GM21723 (cell line): ENCODE measurements around the gene ACAD9.
"Not testable (repeated sequence)": the region's sequence is repeated elsewhere in the genome, so short reads cannot be mapped to it uniquely, and the experiment has no call there.

Experiments used
- ATAC-seq: cut with Tn5 transposase; IDR thresholded peaks from one replicate; pipeline ENCODE4 v1.9.1; 2021; ENCODE audit warnings: mild to moderate bottlenecking, moderate library complexity; ENCODE audit not compliant: unreplicated experiment

Gene ACAD9

DNA sequence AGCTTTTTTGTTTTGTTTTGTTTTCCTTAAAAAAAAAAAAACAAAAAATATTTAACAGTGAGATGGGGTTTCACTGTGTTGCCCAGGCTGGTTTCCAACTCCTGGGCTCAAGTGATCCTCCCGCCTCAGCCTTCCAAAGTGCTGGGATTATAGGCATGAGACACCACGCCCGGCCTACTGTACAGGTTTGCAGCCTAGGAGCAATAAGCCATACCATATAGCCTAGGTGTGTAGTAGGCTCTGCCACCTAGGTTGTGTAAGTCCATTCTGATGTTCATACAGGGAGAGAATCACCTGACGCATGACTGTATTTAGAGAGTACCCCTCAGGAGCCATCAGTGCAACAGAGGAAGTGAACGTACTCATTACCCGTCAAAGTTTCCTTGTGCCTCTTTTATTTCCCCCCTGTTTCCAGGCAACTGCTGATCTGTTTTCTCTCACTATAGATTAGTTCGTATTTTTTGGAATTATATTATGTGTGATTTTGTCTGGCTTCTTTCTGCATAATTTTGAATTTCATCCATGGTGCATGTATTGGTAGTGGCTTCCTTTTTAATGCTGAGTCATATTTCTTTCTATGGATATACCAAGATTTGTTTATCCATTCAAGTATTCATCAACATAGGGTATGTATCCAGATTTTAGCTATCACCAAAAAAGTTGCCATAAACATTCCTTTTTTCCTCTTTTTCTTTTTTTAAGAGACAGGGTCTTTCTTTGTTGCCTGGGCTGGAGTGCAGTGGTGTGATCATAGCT, 9.9 kb downstream of the ACAD9 start:
- ATAC-seq: no peak

DNA sequence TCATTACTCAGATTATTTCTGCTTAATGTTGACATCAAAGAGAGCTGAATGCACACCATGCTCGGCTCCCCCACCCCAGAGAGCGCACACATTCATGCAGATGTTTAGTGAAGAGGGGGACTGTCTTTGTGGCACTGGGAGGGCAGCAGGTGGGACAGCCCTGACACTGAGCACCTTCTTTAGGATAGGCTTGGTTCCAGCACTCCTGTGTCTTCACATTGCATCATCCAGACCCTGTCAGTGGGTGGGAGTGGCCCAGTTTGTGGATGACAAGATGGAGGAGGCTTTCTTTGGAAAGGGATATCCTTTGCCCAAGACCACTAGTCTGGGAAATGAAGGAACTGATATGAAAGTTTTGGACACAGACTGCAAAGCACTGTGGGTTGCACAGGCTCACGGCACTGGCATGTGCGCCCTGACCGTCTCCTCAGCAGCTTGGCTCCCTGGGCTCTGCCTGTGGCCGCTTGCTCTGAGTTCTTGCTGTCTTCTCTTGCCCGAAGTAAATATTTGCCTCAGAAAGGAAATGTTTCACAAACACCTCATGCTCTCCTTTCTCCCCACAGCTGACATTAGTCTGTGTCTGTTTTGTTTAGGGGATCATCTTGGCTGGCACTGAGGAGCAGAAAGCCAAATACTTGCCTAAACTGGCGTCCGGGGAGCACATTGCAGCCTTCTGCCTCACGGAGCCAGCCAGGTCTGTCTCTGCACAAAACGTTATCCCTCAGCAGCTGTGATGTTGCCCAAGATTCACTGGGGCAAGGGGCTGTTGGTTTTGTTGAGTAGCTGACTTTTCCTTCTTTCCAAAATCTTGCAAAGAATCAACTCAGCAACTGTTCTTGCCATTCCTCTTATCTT, 16.6 kb downstream of the ACAD9 start:
- ATAC-seq: no peak

DNA sequence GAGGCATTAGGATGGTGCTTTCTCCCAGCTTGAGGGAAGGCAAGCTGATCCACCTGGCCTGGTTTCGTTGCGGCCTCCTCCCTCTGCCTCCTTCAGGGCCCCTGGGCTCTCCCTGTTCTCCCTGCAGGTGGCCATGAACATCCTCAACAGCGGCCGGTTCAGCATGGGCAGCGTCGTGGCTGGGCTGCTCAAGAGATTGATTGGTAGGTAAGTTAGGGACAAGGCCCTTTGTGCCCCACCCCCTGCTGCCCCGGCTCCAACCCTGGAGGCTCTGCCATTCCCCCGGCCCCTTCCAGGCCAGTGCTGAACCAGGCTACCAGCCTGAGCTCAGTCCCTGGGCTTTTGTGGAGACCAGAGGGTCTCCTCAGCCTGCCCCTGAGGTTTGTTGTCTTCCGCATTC, 23.0 kb downstream of the ACAD9 start:
- ATAC-seq: no peak

DNA sequence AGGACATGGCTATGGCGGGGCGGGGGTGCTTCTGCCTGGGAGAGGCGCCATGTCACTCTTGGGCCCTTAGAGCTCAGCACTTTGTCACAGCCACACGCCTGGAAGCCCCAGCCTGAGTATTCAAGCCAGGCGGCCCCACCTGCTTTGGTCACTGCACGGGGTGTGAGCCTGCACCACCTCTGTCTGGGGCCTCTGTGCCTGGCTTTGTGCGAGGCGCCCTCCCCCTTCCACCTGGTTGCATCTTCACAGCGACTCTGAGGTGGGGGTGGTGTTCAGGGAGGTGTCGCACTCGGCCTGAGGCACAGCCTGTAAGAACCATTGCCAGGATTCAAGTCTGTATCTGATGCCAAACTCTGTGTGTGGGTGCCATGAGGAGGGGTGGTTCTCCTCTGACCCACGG, 24.1 kb downstream of the ACAD9 start:
- ATAC-seq: no peak

DNA sequence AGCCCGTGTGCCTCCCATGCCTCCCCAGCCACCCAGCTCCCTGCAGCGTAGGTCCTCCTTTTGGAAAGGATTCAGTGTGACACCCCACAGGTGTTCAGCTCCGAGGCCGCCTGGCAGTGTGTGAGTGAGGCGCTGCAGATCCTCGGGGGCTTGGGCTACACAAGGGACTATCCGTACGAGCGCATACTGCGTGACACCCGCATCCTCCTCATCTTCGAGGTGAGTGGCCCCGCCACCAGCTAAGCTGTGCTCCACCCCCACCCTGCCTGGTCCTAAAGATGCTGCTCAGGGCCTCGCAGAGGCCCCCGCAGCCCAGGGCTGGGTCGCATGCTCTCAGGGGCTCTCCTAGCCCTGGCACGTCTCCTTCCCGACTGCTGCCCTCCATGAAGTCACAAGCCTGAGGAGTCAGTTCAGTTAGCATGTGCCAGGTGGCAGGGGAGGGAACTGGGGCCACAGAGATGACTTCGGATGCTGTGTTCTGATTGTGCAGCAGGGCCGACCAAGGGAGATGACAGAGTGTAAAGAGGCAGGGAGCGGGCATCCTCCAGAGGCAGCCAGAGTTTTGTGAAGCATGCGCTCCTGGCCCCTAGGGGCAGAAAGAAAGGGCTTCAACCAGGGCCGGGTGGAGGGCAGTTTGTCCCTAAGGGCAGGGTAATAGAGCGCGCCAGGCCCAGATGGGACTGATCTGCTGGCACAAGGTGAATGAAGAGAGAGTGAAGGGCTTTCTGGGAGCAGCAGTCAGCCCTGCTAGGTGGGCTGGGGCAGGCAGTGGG, 26.8 kb downstream of the ACAD9 start:
- no peak for ATAC-seq

DNA sequence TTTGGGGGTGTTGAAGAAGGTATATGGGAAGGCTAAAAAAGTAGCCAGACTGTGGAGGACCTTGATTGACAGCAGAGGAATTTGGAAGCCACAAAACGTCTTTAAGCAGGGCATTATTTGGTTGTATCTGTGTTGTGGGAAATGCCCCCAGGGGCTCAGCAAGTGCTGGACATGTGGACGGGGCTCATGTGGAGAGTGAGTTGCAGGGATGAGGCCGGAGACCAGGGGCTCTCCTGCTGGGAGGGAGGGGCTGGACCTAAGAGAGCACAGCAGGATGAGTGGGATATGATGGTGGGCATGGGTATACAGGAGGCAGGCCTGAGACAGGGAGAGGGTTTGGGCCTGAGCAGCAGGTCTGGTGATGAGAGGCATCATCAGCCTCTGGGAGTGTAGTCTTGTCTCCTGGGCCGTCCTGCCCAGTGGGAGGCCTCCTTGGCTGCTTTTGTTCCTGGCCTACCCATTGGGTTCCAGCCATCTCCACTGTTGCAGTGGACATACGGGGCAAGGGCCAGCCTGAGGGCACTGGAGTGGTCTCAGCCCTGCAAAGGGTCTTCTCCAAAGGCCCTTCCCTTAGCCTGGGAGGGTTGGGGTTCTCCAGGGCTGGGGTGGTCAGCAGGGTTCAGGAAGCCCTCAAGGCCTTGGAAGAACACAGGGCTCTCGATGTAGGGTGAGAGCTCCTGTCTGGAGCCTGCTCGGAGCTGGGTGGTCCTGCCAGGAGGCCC, 27.5 kb downstream of the ACAD9 start:
- ATAC-seq: no peak

DNA sequence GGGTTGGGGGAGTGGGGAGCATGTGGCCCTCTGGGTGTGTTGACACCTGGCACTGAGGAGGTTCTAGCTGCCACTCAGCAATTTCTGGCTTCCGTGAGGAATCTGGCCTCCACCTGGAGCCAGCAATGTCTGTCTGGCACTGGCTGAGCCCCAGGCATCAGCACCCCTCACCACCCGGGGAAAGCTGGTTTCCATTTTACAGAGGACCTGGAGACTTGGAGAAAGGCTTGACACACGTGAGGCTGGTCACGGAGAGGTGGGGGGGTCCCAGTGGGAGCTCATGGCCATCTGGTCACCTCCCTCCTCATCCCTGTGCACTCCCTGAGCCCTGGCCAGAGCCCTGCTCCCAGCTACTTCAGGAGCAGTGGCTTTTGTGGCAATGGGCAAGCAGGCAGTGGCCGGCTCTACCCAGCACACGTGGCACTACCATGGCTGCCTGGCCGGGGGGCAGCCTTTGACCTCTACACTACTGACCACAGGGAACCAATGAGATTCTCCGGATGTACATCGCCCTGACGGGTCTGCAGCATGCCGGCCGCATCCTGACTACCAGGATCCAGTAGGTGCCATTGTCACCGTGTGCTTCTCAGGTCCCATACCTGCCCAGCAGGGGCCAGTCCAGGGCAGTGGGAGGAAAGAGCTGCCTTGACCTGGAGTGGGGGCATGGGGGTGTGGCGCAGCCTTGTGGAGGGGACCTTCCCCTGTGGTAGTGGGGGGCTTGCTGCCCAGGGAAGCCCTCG, 28.5 kb downstream of the ACAD9 start:
- ATAC-seq: no peak

DNA sequence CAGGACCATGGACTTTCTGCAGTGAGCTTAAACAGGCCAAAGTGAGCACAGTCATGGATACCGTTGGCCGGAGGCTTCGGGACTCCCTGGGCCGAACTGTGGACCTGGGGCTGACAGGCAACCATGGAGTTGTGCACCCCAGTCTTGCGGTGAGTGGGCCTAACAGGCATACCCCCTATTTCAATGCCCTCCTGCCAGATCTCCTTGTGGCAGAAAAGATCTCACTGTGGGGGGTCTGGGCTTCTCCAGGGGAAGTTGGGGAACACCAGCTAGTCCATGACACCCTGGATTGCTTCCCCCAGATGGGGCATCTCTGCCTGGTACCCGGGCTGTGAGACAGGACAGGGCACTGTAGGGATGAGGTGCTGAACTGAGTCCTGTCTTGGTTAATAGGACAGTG, 29.5 kb downstream of the ACAD9 start:
- ATAC-seq: no peak

DNA sequence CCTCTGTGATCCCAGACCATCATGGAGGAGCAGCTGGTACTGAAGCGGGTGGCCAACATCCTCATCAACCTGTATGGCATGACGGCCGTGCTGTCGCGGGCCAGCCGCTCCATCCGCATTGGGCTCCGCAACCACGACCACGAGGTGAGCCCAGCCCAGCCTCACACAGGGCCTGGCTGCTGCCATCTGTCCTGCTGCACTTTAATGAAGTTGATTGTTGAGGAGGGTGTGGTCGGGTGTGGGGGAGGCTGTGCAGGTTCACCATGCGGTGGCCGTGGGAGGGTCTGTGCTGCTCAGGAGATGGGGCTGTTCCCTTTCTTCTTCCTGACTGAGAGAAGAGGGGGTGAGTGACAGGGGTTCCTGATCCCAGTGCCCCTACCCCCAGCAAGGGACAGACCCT, 30.6 kb downstream of the ACAD9 start:
- ATAC-seq: no peak

DNA sequence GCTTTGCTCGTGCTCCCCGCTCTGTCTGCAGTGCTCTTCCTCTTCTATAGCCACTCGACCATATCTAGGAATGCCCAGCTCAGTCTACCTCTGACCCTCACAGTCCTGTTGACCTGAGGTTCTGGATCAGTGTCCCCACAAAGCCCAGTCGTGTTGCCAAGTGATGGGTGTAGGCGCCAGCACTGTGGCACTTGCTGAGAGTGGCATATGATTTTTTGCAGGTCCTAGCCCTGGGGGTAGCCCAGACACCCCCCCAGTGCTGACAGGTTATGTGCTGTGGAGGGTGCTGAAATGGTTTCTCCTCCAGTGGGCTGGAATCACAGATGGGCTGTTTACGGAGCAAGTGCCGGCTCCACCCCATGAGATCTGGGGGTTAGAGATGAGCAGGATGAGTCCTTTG, 32.5 kb downstream of the ACAD9 start:
- no peak for ATAC-seq

DNA sequence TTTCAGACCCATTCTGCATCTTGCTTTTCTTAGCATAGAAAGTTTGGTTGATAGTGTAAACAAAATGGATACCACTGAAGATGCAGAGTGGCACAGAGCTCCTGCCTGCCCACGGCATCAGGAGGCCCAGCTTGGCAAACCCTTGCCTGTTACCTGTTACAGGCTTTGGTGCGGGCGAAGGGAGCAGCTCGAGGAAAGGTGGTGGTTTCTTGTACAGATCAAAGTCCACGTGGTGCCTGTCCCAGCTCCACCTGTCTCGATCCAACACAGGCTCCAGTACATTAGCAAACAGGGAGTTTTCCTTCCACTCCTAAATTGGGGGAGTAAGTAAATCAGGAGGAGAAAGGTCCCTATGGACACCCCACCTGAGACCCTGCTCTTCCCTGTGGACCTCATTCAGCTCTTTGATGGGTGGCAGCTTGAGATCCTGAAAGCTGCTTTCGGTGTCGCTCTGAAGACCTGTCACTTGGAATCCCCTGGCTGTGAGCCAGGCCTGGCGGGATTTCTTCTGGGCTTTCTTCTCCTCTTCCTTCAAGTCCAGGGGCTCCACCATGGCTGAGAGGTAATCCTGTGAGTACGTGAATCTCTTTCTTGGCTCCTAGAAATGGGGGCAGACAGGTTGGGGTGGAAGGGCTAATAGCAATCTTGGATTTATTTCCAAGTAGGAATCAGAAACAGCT, 35.7 kb downstream of the ACAD9 start:
- ATAC-seq: no peak

DNA sequence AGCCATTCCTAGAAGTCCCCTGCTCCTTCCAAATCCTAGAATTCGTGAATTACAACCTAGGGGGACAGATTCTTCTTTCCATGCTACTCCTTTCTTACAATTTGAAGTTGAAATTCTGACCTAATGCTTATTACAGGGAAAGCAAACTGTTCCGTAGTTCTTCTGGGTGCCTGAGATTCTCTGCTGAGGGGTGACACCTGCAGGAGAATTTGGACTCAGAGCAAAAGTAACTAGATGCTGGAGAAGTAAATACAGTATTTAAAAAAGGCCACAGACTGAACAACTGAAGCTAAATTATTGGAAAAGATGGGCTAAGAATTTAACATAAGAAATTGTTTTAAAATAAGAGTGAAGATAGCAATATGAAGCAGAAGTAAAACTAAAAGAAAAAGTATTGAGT, 37.9 kb downstream of the ACAD9 start:
- ATAC-seq: no peak

DNA sequence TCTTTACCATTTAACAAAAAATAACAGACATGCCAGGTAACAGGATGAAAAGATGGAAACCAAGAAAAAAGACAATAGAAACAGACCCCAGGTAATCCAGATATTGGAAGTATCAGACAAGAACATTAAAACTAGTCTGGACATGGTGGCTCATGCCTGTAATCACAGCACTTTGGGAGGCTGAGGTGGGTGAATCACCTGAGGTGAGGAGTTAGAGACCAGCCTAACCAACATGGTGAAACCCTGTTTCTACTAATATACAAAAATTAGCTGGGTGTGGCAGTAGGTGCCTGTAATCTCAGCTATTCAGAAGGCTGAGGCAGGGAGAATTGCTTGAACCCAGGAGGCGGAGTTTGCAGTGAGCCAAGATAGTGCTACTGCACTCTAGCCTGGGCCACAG, 40.6 kb downstream of the ACAD9 start:
- no peak for ATAC-seq

DNA sequence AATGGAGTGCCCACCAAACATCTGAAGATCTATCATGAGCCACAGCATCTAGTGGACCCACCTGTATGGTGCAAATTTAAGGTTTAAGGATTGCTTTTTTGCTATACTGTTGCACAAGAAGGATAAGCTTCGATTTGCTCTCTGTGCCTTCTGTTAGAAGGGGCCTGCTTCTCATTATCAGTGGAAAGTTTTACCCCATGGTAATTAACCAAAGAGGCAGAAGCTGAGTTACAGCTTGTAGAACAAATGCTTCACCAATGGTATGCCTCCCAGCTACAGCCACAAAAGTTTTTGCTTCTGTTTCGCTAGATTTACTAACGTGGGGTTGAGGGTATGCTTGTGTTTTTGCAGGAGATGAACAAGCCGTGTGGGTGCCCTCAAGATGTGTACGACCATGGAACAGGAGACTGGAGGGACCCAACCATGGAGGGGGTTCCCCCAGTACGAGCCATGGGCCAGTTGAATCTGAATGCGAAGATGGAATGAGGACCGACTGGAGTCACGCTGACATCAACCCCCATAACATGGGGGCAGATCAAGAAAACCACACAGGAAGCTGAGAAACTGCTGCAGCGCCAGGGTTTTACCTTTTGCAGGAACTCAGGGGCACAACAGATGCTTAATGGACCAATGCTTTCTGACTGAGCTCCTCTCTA, 43.5 kb downstream of the ACAD9 start:
- no peak for ATAC-seq

DNA sequence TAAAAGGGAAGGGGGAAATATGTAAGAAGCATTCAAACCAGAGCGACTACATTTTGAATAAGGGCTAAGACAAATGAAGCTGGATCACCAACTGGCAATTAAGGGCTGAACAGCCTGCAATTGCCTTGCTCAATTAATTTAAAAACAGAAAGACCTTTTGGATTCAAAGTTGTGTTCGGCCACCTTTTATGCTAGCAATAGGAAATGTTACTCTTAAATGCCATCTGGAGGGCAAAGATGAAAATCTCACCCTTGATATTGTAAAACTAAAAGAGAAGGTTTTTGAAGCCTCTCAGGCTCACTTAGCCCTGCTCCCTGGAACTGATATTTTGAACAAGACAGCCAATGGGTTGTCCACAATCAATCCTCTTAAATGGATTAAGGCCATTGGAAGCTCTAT, 44.2 kb downstream of the ACAD9 start:
- ATAC-seq: no peak

DNA sequence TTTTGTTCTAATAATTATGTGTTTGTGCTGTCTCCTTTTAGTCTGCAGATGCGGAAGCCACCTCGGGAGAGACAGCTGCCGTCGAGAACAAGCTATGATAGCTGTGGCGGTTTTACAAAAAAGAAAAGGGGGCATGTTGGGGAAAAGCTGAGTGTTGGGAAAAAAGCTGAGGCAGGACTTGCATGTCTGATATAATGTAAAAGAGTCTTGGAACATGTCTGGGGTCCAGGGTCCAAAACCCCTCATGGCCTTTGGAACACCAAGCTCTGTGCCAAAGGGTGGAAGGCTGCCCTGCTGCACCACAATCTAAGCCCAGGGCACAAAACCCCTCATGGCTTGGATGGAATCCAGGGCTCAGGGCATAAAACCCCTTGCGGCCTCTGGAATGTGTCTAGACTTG, 44.6 kb downstream of the ACAD9 start:
- ATAC-seq: not testable (repeated sequence)

DNA sequence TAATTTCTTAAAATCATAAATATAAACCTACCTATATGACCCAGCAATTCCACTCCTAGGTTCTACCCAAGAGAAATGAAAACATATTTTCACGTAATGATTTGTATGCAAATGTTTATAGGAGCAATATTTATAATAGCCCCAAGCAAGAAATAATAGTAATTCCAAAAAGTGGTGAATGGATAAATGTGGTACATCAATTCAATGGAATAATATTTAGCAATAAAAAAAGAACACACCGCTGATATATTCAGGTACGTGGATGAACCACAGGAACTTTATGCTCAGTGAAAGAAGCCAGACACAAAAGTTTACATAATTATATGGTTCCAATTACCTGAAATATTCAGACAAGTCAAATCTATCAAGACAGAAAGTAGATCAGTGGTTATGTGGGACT, 49.9 kb downstream of the ACAD9 start:
- ATAC-seq: no peak

DNA sequence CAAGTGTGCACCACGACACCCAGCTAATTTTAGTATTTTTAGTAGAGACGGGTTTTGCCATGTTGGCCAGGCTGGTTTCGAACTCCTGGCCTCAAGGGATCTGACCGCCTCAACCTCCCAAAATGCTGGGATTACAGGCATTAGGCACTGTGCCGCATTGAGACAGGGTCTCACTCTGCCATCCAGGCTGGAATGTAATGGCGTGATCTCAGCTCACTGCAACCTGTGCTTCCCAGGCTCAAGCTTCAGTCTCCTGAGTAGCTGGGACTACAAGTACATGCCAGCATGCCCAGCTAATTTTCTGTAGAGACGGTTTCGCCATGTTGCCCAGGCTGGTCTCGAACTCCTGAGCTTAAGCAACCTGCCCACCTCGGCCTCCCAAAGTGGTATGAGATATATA, 51.6 kb downstream of the ACAD9 start:
- ATAC-seq: no peak

DNA sequence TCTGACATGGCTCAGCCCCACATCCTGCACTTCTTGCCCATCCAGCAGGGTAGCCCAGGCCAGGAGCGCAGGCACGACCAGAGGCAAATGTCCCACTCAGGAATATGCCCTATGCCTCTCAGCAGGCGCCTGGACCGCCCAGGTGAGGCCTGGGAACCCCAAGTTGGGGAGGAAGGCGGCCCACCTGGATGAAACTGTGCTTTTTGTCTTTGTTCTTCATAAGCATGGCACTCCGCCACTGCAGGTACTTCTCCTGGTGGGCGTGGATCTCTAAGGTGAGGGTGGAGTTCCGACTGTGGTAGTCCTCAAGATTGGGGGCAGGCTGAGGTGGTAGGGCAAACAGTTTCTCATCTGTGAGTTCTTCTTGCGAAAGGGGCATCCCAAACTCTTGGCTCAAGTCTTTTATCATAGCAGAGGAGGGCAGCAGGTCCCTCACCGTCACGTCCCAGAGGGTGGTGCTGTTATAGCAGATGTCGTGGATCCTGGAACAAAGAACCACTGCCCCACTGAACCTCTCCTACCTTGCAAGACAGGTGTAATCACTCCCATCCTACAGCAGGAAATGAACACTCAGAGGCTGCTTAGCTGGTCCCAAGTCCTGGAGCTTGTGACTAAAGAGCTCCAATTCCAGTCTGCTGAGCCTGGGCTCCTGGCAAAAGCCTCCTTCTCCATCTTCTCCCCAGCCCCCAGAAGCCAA, 53.2 kb downstream of the ACAD9 start:
- no peak for ATAC-seq
